K562 (cell line): ENCODE results near the gene PHLPP2.

ENCODE experiments used
- ARNT ChIP-seq, 2 experiments: fragments of 450-650 bp; IDR thresholded peaks; 2 replicates each; pipeline ENCODE4 v1.6.1; 2016; ENCODE audit warnings: mild to moderate bottlenecking in 1 of 2
- PHF8 ChIP-seq: fragments of 200-600 bp; sonication (generic); IDR thresholded peaks from 2 replicates; pipeline ENCODE4 v1.6.1; 2012; ENCODE audit warnings: mixed run types, mild to moderate bottlenecking, inconsistent platforms, low read length, moderate library complexity, borderline replicate concordance
- YY1 ChIP-seq, 3 experiments: IDR thresholded peaks; 2 replicates each; pipeline ENCODE4 v1.6.1; 2011; ENCODE audit warnings: low read length in 2 of 3, mild to moderate bottlenecking in 2 of 3, moderate library complexity in 2 of 3, borderline replicate concordance in 1 of 3, control low read depth in 1 of 3, low read depth in 1 of 3; ENCODE audit not compliant: insufficient read depth in 3 of 3, insufficient replicate concordance in 2 of 3, control insufficient read depth in 1 of 3, insufficient read length in 1 of 3; ENCODE audit errors: extremely low read depth in 1 of 3
- TF ChIP-seq, protein P1 (sequence below), 2 experiments: fragments of 450-650 bp; formaldehyde crosslinking in 1 of 2; IDR thresholded peaks; 2 replicates each; pipeline versions ENCODE4 v1.4.0 to v1.6.1; 2014 to 2020; ENCODE audit warnings: mild to moderate bottlenecking in 2 of 2, borderline replicate concordance in 1 of 2, low read depth in 1 of 2
- TF ChIP-seq, protein P2 (sequence below), 3 experiments: IDR thresholded peaks in 2 of 3; conservative IDR thresholded peaks in 1 of 3; 2 replicates each; pipeline ENCODE4 v1.5.1; 2011 to 2012; ENCODE audit warnings: low read length in 3 of 3, mild to moderate bottlenecking in 3 of 3, control low read depth in 2 of 3, improper control_type of control experiment in 1 of 3, inconsistent platforms in 1 of 3, low read depth in 1 of 3, mixed read lengths in 1 of 3, moderate library complexity in 1 of 3; ENCODE audit not compliant: insufficient read depth in 2 of 3

- TF ChIP-seq, protein P1, sequence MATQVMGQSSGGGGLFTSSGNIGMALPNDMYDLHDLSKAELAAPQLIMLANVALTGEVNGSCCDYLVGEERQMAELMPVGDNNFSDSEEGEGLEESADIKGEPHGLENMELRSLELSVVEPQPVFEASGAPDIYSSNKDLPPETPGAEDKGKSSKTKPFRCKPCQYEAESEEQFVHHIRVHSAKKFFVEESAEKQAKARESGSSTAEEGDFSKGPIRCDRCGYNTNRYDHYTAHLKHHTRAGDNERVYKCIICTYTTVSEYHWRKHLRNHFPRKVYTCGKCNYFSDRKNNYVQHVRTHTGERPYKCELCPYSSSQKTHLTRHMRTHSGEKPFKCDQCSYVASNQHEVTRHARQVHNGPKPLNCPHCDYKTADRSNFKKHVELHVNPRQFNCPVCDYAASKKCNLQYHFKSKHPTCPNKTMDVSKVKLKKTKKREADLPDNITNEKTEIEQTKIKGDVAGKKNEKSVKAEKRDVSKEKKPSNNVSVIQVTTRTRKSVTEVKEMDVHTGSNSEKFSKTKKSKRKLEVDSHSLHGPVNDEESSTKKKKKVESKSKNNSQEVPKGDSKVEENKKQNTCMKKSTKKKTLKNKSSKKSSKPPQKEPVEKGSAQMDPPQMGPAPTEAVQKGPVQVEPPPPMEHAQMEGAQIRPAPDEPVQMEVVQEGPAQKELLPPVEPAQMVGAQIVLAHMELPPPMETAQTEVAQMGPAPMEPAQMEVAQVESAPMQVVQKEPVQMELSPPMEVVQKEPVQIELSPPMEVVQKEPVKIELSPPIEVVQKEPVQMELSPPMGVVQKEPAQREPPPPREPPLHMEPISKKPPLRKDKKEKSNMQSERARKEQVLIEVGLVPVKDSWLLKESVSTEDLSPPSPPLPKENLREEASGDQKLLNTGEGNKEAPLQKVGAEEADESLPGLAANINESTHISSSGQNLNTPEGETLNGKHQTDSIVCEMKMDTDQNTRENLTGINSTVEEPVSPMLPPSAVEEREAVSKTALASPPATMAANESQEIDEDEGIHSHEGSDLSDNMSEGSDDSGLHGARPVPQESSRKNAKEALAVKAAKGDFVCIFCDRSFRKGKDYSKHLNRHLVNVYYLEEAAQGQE (IDR thresholded peaks at IDR 0.05; ENCODE audit: borderline replicate concordance) = no peak
- TF ChIP-seq, protein P1 (CRISPR knock-in tag; IDR thresholded peaks at IDR 0.05; ENCODE audit: low read depth) = no peak
- TF ChIP-seq ARNT (IDR thresholded peaks at IDR 0.05) (no peak), PHF8 (no peak), YY1 (IDR thresholded peaks at IDR 0.05; ENCODE audit: borderline replicate concordance in 1 of 3, control insufficient read depth in 1 of 3, extremely low read depth in 1 of 3, insufficient read depth in 3 of 3, insufficient read length in 1 of 3, insufficient replicate concordance in 2 of 3, low read depth in 1 of 3, low read length in 2 of 3) (no peak)
- TF ChIP-seq, protein P2, sequence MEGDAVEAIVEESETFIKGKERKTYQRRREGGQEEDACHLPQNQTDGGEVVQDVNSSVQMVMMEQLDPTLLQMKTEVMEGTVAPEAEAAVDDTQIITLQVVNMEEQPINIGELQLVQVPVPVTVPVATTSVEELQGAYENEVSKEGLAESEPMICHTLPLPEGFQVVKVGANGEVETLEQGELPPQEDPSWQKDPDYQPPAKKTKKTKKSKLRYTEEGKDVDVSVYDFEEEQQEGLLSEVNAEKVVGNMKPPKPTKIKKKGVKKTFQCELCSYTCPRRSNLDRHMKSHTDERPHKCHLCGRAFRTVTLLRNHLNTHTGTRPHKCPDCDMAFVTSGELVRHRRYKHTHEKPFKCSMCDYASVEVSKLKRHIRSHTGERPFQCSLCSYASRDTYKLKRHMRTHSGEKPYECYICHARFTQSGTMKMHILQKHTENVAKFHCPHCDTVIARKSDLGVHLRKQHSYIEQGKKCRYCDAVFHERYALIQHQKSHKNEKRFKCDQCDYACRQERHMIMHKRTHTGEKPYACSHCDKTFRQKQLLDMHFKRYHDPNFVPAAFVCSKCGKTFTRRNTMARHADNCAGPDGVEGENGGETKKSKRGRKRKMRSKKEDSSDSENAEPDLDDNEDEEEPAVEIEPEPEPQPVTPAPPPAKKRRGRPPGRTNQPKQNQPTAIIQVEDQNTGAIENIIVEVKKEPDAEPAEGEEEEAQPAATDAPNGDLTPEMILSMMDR (IDR thresholded peaks at IDR 0.05 in 2 of 3, conservative IDR thresholded peaks at IDR 0.05 in 1 of 3; ENCODE audit: insufficient read depth in 2 of 3, low read depth in 1 of 3, low read length in 3 of 3) = no peak
These were observed 54.5 kb downstream of the PHLPP2 start for GRCh38 chr16:71669926-71670536.
